Progenitor cell of endocrine pancreas (in vitro differentiated cells): ENCODE measurements around the gene PCBP3. TPM values are rescaled to one million over a fixed set of nuclear protein-coding genes. Genes with fewer than 3 reads are reported as not detected.

Experiments used
- DNase-seq: peaks from one replicate; pipeline ENCODE4 v3.0.0; 2021; ENCODE audit warnings: low spot score; ENCODE audit not compliant: unreplicated experiment
- H3K27ac Mint-ChIP-seq: 2 replicates; pipeline ENCODE4 v1.8.0; 2021; ENCODE audit warnings: mild to moderate bottlenecking, moderate library complexity, mixed read lengths
- H3K27me3 Mint-ChIP-seq: 2 replicates; pipeline ENCODE4 v1.8.0; 2021; ENCODE audit warnings: mixed read lengths
- H3K36me3 Mint-ChIP-seq: 2 replicates; pipeline ENCODE4 v1.8.0; 2022; ENCODE audit warnings: mixed read lengths; ENCODE audit not compliant: insufficient read depth
- H3K4me1 Mint-ChIP-seq: 2 replicates; pipeline ENCODE4 v1.8.0; 2021; ENCODE audit warnings: low read depth, mixed read lengths
- H3K4me3 Mint-ChIP-seq: 2 replicates; pipeline ENCODE4 v1.8.0; 2021; ENCODE audit warnings: low read depth, mild to moderate bottlenecking, moderate library complexity, mixed read lengths
- H3K9me3 Mint-ChIP-seq: 2 replicates; pipeline ENCODE4 v1.8.0; 2021; ENCODE audit warnings: low read depth, mixed read lengths
- CTCF ChIP-seq: fragments of 200-600 bp; sonication (generic); IDR thresholded peaks from one replicate; pipeline ENCODE4 v1.5.0; 2021; ENCODE audit warnings: antibody characterized with exemption, mild to moderate bottlenecking; ENCODE audit not compliant: unreplicated experiment
- total RNA-seq: library from RNA; stranded (reverse); gene quantifications from 2 replicates; pipeline ENCODE4 v1.2.1, GENCODE V29; 2021

PCBP3 gene
- total RNA-seq, 1 donor from 2014 or later = 3.7 TPM

- Mint-ChIP-seq H3K27ac (no peak overlapping the region), H3K4me3 (no peak overlapping the region), H3K36me3 (no peaks in the 10 kb centered on the region), H3K9me3 (no peaks in the 10 kb centered on the region), H3K4me1 (no peaks in the 10 kb centered on the region), H3K27me3 (no peaks in the 10 kb centered on the region)
- TF ChIP-seq CTCF = no peak
- no peak for DNase-seq
These were observed 265.9 kb downstream of the PCBP3 start for GRCh38 chr21:45909238-45909988.

- peaks cover 4% of the 10 kb centered on the region for H3K4me1 Mint-ChIP-seq
- H3K27me3 Mint-ChIP-seq = no peaks in the 10 kb centered on the region
- H3K4me3 Mint-ChIP-seq = no peak overlapping the region
- H3K27ac Mint-ChIP-seq = no peak overlapping the region
- no peaks in the 10 kb centered on the region for H3K36me3 Mint-ChIP-seq
- no peak for DNase-seq
- H3K9me3 Mint-ChIP-seq = no peaks in the 10 kb centered on the region
- TF ChIP-seq CTCF = no peak
These were observed 266.6 kb downstream of the PCBP3 start for GRCh38 chr21:45910155-45910547.

GRCh38 chr21:45910548-45911221 lies 267.2 kb downstream of the PCBP3 start:
- Mint-ChIP-seq H3K27ac (no peak overlapping the region), H3K27me3 (no peaks in the 10 kb centered on the region), H3K9me3 (no peaks in the 10 kb centered on the region), H3K4me3 (no peak overlapping the region), H3K36me3 (no peaks in the 10 kb centered on the region), H3K4me1 (peaks cover 6% of the 10 kb centered on the region)
- DNase-seq = no peak
- TF ChIP-seq CTCF = no peak

GRCh38 chr21:45911806-45912325 lies 268.3 kb downstream of the PCBP3 start:
- Mint-ChIP-seq H3K4me1 (peaks cover 8% of the 10 kb centered on the region), H3K36me3 (no peaks in the 10 kb centered on the region), H3K27ac (no peak overlapping the region), H3K9me3 (no peaks in the 10 kb centered on the region), H3K4me3 (no peak overlapping the region), H3K27me3 (no peaks in the 10 kb centered on the region)
- TF ChIP-seq CTCF = no peak
- DNase-seq = no peak

GRCh38 chr21:45912611-45913417 lies 269.3 kb downstream of the PCBP3 start:
- H3K9me3 Mint-ChIP-seq = no peaks in the 10 kb centered on the region
- no peak for DNase-seq
- peaks cover 10% of the 10 kb centered on the region for H3K4me1 Mint-ChIP-seq
- H3K36me3 Mint-ChIP-seq = no peaks in the 10 kb centered on the region
- TF ChIP-seq CTCF = no peak
- no peaks in the 10 kb centered on the region for H3K27me3 Mint-ChIP-seq
- no peak overlapping the region for H3K4me3 Mint-ChIP-seq
- H3K27ac Mint-ChIP-seq = no peak overlapping the region
